HepG2 (cell line): Measurements from ENCODE around the gene HHEX. TPM values are rescaled to one million over a fixed set of nuclear protein-coding genes. Genes with fewer than 3 reads are reported as not detected.

Source experiments
- ATAC-seq: fragments of 200-7000 bp; cut with Tn5 transposase; 3 replicates; pipeline ENCODE4 v1.9.1; 2020; ENCODE audit warnings: mild to moderate bottlenecking, moderate library complexity
- BruUV-seq: library from RNA; stranded (reverse); fragments of 400-500 nt; replicated peaks from 2 replicates; lab custom pipeline; 2021; lab: Mats Ljungman, UMichigan
- CTCF ChIA-PET: fragments of 300-600 bp; formaldehyde crosslinking; extraction: SDS; loops from one replicate; lab custom pipeline; 2021; ENCODE audit warnings: low total read pairs, inconsistent platforms, low intra/inter-chr PET ratio; lab: Yijun Ruan, JAX
- POLR2A ChIA-PET: fragments of 350-600 bp; sonication (Branson Sonifier 250); formaldehyde crosslinking; loops from one replicate; lab custom pipeline; 2020; ENCODE audit warnings: antibody characterized with exemption, inconsistent platforms; lab: Yijun Ruan, JAX
- DNase-seq: peaks from one replicate; pipeline ENCODE4 v3.0.0-alpha.2; 2015; ENCODE audit warnings: low spot score
- FAIRE-seq: peaks from 3 replicates; lab custom pipeline; 2011; peaks lifted over from hg19 to GRCh38; lab: Jason Lieb, UNC
- H2AFZ ChIP-seq: one replicate; pipeline ENCODE4 v1.6.1; 2011; ENCODE audit warnings: low read length, inconsistent platforms
- H3K27ac ChIP-seq: fragments of 300-600 bp; 3 replicates; pipeline ENCODE4 v1.8.0; 2011; ENCODE audit warnings: mixed run types, mild to moderate bottlenecking, mixed read lengths, low read length, inconsistent platforms; ENCODE audit not compliant: insufficient read depth; ENCODE audit errors: extremely low read length
- H3K27me3 ChIP-seq, 2 experiments: fragments of 200-600 bp in 1 of 2; 2 replicates in 1 of 2; 3 replicates in 1 of 2; pipeline versions ENCODE4 v1.6.0 to v1.8.0; 2011; ENCODE audit warnings: low read length in 2 of 2, mild to moderate bottlenecking in 2 of 2, moderate library complexity in 2 of 2, inconsistent platforms in 1 of 2; ENCODE audit not compliant: insufficient read depth in 2 of 2, control insufficient read depth in 1 of 2
- H3K36me3 ChIP-seq, 2 experiments: fragments of 200-600 bp in 1 of 2; replicated peaks in 1 of 2; 2 replicates in 1 of 2; 3 replicates in 1 of 2; pipeline versions ENCODE4 v1.5.1 to v1.8.0; 2011; ENCODE audit warnings: low read length in 2 of 2, inconsistent platforms in 1 of 2; ENCODE audit not compliant: insufficient read depth in 2 of 2, control insufficient read depth in 1 of 2
- H3K4me1 ChIP-seq: 2 replicates; pipeline ENCODE4 v1.5.1; 2012; ENCODE audit warnings: low read length, inconsistent platforms; ENCODE audit not compliant: insufficient read depth
- H3K4me2 ChIP-seq: 2 replicates; pipeline ENCODE4 v1.6.0; 2011; ENCODE audit warnings: low read depth, low read length, inconsistent platforms
- H3K4me3 ChIP-seq, 3 experiments: fragments of 200-600 bp in 1 of 3; sonication (generic), shearing (Covaris generic) in 1 of 3; replicated peaks in 1 of 3; 2 replicates each; pipeline ENCODE4 v1.5.1; 2011 to 2016; ENCODE audit warnings: low read length in 3 of 3, inconsistent platforms in 2 of 3, low read depth in 2 of 3, mild to moderate bottlenecking in 2 of 3, control low read depth in 1 of 3, mixed read lengths in 1 of 3; ENCODE audit not compliant: insufficient read depth in 1 of 3
- H3K79me2 ChIP-seq: one replicate; pipeline ENCODE4 v1.6.1; 2011; ENCODE audit warnings: low read length, inconsistent platforms; ENCODE audit not compliant: insufficient read depth
- H3K9ac ChIP-seq: 2 replicates; pipeline ENCODE4 v1.6.0; 2011; ENCODE audit warnings: mild to moderate bottlenecking, low read depth, low read length, inconsistent platforms; ENCODE audit not compliant: insufficient read depth
- H3K9me3 ChIP-seq: 2 replicates; pipeline ENCODE4 v1.5.1; 2012; ENCODE audit warnings: mild to moderate bottlenecking, low read length
- H4K20me1 ChIP-seq: 2 replicates; pipeline ENCODE4 v1.6.0; 2011; ENCODE audit warnings: inconsistent platforms, mild to moderate bottlenecking, low read length, moderate library complexity; ENCODE audit not compliant: insufficient read depth
- CREB1 ChIP-seq, 2 experiments: fragments of 450-650 bp in 1 of 2; IDR thresholded peaks; 2 replicates each; pipeline ENCODE4 v1.6.1; 2016 to 2017; ENCODE audit warnings: control low read depth in 1 of 2, mild to moderate bottlenecking in 1 of 2, missing compliant biosample characterization in 1 of 2, missing genetic modification characterization in 1 of 2
- EP300 ChIP-seq, 3 experiments: sonication (generic) in 1 of 3; formaldehyde crosslinking in 1 of 3; IDR thresholded peaks; 2 replicates each; pipeline versions ENCODE4 v1.5.1 to v1.6.1; 2011 to 2020; ENCODE audit warnings: low read depth in 2 of 3, low read length in 2 of 3, borderline replicate concordance in 1 of 3, improper control_type of control experiment in 1 of 3, mild to moderate bottlenecking in 1 of 3, missing genetic modification reagents in 1 of 3, moderate library complexity in 1 of 3
- HNRNPUL1 ChIP-seq: fragments of 200-400 bp; formaldehyde crosslinking; IDR thresholded peaks from 2 replicates; pipeline ENCODE4 v1.6.1; 2017; ENCODE audit warnings: low read depth, mild to moderate bottlenecking, low read length, moderate library complexity
- ISL2 ChIP-seq: sonication (generic); formaldehyde crosslinking; IDR thresholded peaks from 2 replicates; pipeline ENCODE4 v1.5.0; 2020; ENCODE audit warnings: missing genetic modification reagents
- NR0B2 ChIP-seq: sonication (generic); formaldehyde crosslinking; IDR thresholded peaks from 2 replicates; pipeline ENCODE4 v1.4.0; 2020; ENCODE audit warnings: mild to moderate bottlenecking, missing genetic modification reagents
- PHF5A ChIP-seq: IDR thresholded peaks from one replicate; pipeline ENCODE4 v1.6.1; 2018; ENCODE audit warnings: low read depth, missing genetic modification reagents; ENCODE audit not compliant: unreplicated experiment
- TERF1 ChIP-seq: sonication (generic); formaldehyde crosslinking; IDR thresholded peaks from 2 replicates; pipeline ENCODE4 v1.8.0; 2022; ENCODE audit warnings: mild to moderate bottlenecking, missing genetic modification reagents, moderate library complexity
- ZNF431 ChIP-seq: sonication (generic); formaldehyde crosslinking; IDR thresholded peaks from 2 replicates; pipeline ENCODE4 v1.9.0; 2022; ENCODE audit warnings: missing genetic modification reagents, low read depth, mild to moderate bottlenecking, borderline replicate concordance
- ZNF629 ChIP-seq: sonication (generic); formaldehyde crosslinking; conservative IDR thresholded peaks from 2 replicates; pipeline ENCODE4 v1.5.0; 2020; ENCODE audit warnings: missing genetic modification reagents
- ZNF691 ChIP-seq: sonication (generic); formaldehyde crosslinking; IDR thresholded peaks from 2 replicates; pipeline ENCODE4 v1.4.0; 2020; ENCODE audit warnings: missing genetic modification reagents, low read depth, mild to moderate bottlenecking, borderline replicate concordance
- WGBS: methylation state at CpG from one replicate; pipeline ENCODE4 v1.1.6; 2017; ENCODE audit warnings: low lambda C conversion rate; 5-methylcytosine and 5-hydroxymethylcytosine counted together
- in situ Hi-C: cut with HindIII; loops from 2 replicates; pipeline ENCODE4 v1.10.0; 2017; ENCODE audit warnings: low pct_unique_long_range_greater_than_20kb; ENCODE audit not compliant: extremely low pct_ligation_motif_present
- intact Hi-C: fragments of 100-400 bp; cut with micrococcal nuclease; formaldehyde crosslinking; loops from one replicate; pipeline ENCODE4 v1.10.0; 2022; ENCODE audit not compliant: unreplicated experiment
- polyA plus RNA-seq, 8 experiments: library from polyadenylated mRNA; depleted of rRNA in 3 of 8; stranded (reverse) in 7 of 8; unstranded in 1 of 8; fragments of >200 nt; fragmentation: Illumina TruSeq in 4 of 8; extraction: Trizol in 4 of 8; gene quantifications; 2 replicates each; pipeline versions ENCODE4 v1.2.1 to v1.2.3, GENCODE V29; 2011 to 2016; ENCODE audit warnings: low read depth in 4 of 8, missing spikeins in 1 of 8, mixed read lengths in 1 of 8; ENCODE audit not compliant: insufficient read depth in 1 of 8
- total RNA-seq, 5 experiments: library from RNA; depleted of rRNA; stranded (reverse); fragments of >200 nt; fragmentation: Illumina TruSeq; extraction: Trizol; gene quantifications; 2 replicates each; pipeline ENCODE4 v1.2.3, GENCODE V29; 2016; ENCODE audit warnings: low read depth in 1 of 5
- TF ChIP-seq, protein P1 (sequence below): sonication (generic); formaldehyde crosslinking; IDR thresholded peaks from 2 replicates; pipeline ENCODE4 v1.5.0; 2020; ENCODE audit warnings: mild to moderate bottlenecking, missing genetic modification reagents, moderate library complexity
- TF ChIP-seq, protein P2 (sequence below): sonication (generic); formaldehyde crosslinking; IDR thresholded peaks from 2 replicates; pipeline ENCODE4 v1.8.1; 2023; ENCODE audit warnings: mild to moderate bottlenecking, moderate library complexity, missing genetic modification reagents

HHEX gene
- total and polyA plus RNA-seq, 2 of the 13 experiments (the other 11 are each of a cell fraction or from before 2014, with no cell fraction given): 44.5 to 48.7 TPM

GRCh38 chr10:92696606-92697383, 7.0 kb downstream of the HHEX start (continued):
- no peak for TF ChIP-seq TERF1 (CRISPR knock-in tag)
- TF ChIP-seq, protein P1, sequence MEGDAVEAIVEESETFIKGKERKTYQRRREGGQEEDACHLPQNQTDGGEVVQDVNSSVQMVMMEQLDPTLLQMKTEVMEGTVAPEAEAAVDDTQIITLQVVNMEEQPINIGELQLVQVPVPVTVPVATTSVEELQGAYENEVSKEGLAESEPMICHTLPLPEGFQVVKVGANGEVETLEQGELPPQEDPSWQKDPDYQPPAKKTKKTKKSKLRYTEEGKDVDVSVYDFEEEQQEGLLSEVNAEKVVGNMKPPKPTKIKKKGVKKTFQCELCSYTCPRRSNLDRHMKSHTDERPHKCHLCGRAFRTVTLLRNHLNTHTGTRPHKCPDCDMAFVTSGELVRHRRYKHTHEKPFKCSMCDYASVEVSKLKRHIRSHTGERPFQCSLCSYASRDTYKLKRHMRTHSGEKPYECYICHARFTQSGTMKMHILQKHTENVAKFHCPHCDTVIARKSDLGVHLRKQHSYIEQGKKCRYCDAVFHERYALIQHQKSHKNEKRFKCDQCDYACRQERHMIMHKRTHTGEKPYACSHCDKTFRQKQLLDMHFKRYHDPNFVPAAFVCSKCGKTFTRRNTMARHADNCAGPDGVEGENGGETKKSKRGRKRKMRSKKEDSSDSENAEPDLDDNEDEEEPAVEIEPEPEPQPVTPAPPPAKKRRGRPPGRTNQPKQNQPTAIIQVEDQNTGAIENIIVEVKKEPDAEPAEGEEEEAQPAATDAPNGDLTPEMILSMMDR (CRISPR knock-in tag): 0 out of 2 replicates have a peak, but pooled peaks have one; percentile 8

GRCh38 chr10:92697663-92698511, 8.1 kb downstream of the HHEX start:
- Histone ChIP-seq H3K27me3 (no peaks in the 10 kb centered on the region), H3K4me3 (peak overlapping the region in 1 of 3 experiments; percentile 25; a peak in 1 of 6 replicates), H3K4me1 (peaks cover 71% of the 10 kb centered on the region), H3K27ac (peak overlapping the region; percentile 79), H3K9ac (no peak overlapping the region; the same call in none of the 2 replicates), H3K36me3 (no peaks in the 10 kb centered on the region; a peak in 2 of 5 replicates), H3K79me2 (peaks cover 16% of the 10 kb centered on the region), H2AFZ (no peak overlapping the region), H3K4me2 (peak overlapping the region; percentile 60), H4K20me1 (no peaks in the 10 kb centered on the region), H3K9me3 (no peaks in the 10 kb centered on the region)
- peak; percentile 98 for DNase-seq
- ChIA-PET CTCF (no interaction called here), POLR2A (interaction anchor here (1.2 to 2.0 kb wide), 2 partner anchors 8 to 58 kb away, joined by 3 to 8 read pairs; partner anchors contain the start of gene HHEX)
- peak; percentile 81 for ATAC-seq
- BruUV-seq: no TSS peak
- WGBS: 5% methylated on average over 7 of the region's 7 CpGs
- in situ Hi-C loops: no loop called here
- peak; percentile 96 for FAIRE-seq
- intact Hi-C loops: loop anchor here (1.0 kb wide), 1 partner anchor 58 kb away; no protein-coding TSS in a partner anchor
- TF ChIP-seq NR0B2 (CRISPR knock-in tag) (no peak), ISL2 (CRISPR knock-in tag) (peak; percentile 97), PHF5A (CRISPR knock-in tag) (no peak), EP300 (IDR thresholded peaks at IDR 0.05; ENCODE audit: low read depth in 2 of 2, low read length in 2 of 2) (peak in 1 of 2 experiments; percentile 94; a peak in 2 of 4 replicates), EP300 (CRISPR knock-in tag; IDR thresholded peaks at IDR 0.05; ENCODE audit: borderline replicate concordance) (peak; percentile 86), CREB1 (IDR thresholded peaks at IDR 0.05) (no peak), CREB1 (CRISPR knock-in tag; IDR thresholded peaks at IDR 0.05) (peak; percentile 81), ZNF629 (CRISPR knock-in tag) (no peak), ZNF691 (no peak), ZNF431 (CRISPR knock-in tag) (no peak), HNRNPUL1 (0 out of 2 replicates have a peak, but pooled peaks have one; percentile 43)
- TF ChIP-seq, protein P2, sequence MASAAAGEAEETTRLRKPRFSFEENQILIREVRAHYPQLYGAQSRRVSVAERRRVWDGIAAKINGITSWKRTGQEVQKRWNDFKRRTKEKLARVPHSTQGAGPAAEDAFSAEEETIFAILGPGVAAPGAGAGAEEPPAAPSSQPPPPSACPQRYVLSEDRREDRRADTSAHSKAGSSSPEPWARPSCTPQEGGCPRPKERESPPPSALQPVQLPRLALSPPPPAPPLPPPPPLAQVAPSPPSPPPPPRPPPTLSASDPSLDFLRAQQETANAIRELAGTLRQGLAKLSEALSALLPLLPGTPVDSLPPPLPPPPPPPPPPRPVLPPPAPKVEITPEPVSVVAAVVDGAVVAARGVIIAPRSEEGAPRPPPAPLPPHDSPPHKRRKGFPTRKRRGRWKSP (CRISPR knock-in tag): peak; percentile 18; the same call in 1 of the 2 replicates
